Activated naive CD8-positive, alpha-beta T cell (primary cell): Measurements from ENCODE around the gene CCR2.

ENCODE experiments used
- H3K27ac Mint-ChIP-seq: one replicate; pipeline ENCODE4 v1.8.0; 2021; ENCODE audit warnings: mixed read lengths
- H3K27me3 Mint-ChIP-seq: one replicate; pipeline ENCODE4 v1.8.0; 2021; ENCODE audit warnings: mixed read lengths
- H3K36me3 Mint-ChIP-seq: one replicate; pipeline ENCODE4 v1.8.0; 2021; ENCODE audit warnings: mixed read lengths
- H3K4me1 Mint-ChIP-seq: one replicate; pipeline ENCODE4 v1.8.0; 2021; ENCODE audit warnings: low read depth, mixed read lengths
- H3K4me3 Mint-ChIP-seq: one replicate; pipeline ENCODE4 v1.8.0; 2021; ENCODE audit warnings: mild to moderate bottlenecking, mixed read lengths
- H3K9me3 Mint-ChIP-seq: one replicate; pipeline ENCODE4 v1.8.0; 2021; ENCODE audit warnings: low read depth, mixed read lengths

CCR2 gene

DNA sequence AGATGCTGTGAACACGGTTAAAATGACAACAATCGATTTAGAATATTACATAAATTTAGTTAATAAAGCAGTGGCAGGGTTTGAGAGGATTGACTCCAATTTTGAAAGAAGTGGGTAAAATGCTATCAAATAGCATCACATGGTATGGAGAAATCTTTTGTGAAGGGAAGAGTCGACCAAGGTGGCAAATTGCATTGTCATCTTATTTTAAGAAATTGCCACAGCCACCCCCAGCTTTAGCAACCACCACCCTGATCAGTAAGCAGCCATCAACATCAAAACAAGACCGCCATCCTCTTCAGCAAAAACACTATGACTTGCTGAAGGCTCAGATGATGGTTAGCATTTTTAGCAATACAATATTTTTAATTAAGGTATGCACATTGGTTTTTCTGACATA, 11.1 kb downstream of the CCR2 start:
- no peaks in the 10 kb centered on the region for H3K36me3 Mint-ChIP-seq

DNA sequence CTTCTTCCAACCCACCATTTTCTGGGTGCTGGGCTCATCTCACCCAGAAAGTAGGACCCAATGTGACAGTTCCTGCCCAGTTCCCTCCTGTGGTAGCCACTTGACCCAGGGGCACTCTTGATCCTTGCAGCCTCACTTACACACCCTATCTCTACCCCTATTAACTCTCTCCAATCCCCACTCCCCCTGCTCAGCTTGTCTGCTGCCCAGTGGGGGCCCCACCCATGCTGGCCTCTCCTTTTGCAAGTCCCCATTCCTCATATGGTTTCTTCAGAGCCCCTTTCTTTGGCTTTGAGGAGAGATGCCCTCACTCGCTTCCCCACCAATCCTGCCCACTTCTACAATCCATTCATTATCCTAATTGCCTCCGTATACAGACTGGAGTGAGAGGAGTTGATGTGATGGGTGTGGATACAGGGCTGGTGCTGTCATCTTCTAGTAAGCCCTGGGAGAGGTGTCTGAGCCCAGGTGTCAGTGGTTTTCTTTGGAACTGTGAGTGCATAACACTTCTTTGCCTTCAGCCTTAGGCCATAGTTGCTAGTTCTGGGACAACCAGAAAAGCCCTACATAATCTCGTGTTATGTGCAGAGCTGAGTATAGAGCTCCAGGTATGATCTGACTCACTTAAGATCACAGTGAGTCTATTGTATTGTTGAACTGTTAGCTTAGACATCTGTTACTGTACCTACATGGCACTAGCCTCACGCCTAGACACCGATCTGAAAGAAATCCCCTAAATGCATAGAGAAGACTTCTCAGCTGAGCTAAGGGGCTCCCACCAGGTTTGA, 12.0 kb downstream of the CCR2 start:
- Mint-ChIP-seq H3K9me3 (no peaks in the 10 kb centered on the region), H3K4me1 (peaks cover 29% of the 10 kb centered on the region), H3K36me3 (no peaks in the 10 kb centered on the region), H3K27me3 (no peaks in the 10 kb centered on the region), H3K27ac (no peak overlapping the region), H3K4me3 (no peak overlapping the region)

More for the DNA sequence above, 11.1 kb downstream of the CCR2 start:
- H3K4me1 Mint-ChIP-seq, result peaks cover 25% of the 10 kb centered on the region
- H3K4me3 Mint-ChIP-seq, result no peak overlapping the region
- H3K27me3 Mint-ChIP-seq, result no peaks in the 10 kb centered on the region
- no peaks in the 10 kb centered on the region for H3K9me3 Mint-ChIP-seq
- H3K27ac Mint-ChIP-seq, result no peak overlapping the region

DNA sequence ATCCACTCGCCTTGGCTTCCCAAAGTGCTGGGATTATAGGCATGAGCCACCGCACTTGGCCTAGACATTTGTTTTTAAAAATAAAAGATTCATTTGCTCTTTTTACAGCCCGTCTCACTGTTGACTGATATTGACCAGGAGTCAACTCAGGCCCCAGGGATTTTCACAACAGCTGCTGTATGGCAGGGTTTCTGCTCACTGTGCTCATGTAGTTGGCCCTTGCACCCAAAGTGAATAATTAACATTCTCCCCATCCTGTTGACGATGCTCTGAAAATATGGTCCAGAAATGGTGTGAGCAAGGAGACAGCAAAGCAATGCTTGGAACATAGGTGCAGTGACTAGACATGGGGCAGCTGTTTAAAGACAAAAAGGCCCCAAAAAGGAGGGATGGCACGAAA, 13.9 kb downstream of the CCR2 start:
- Mint-ChIP-seq H3K36me3 (no peaks in the 10 kb centered on the region), H3K9me3 (no peaks in the 10 kb centered on the region), H3K27ac (no peak overlapping the region), H3K27me3 (no peaks in the 10 kb centered on the region), H3K4me1 (peaks cover 43% of the 10 kb centered on the region), H3K4me3 (no peak overlapping the region)

DNA sequence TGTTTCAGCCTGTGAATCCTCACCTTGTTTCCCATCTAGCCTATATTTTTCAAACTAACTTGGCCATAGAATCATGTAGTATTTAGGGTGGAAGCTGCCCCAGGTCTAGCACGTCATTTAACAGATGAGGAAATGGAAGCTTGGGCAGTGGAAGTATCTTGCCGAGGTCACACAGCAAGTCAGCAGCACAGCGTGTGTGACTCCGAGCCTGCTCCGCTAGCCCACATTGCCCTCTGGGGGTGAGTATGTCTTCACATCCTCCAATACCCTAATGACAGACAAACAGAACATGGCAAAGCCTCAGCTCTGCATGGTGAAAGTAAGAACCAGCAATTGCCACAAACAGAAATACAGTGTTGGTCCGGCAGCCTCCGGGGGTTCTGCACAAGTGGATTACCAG, 14.7 kb downstream of the CCR2 start:
- Mint-ChIP-seq H3K27me3 (no peaks in the 10 kb centered on the region), H3K4me3 (no peak overlapping the region), H3K4me1 (peaks cover 43% of the 10 kb centered on the region), H3K27ac (no peak overlapping the region), H3K9me3 (no peaks in the 10 kb centered on the region), H3K36me3 (no peaks in the 10 kb centered on the region)

DNA sequence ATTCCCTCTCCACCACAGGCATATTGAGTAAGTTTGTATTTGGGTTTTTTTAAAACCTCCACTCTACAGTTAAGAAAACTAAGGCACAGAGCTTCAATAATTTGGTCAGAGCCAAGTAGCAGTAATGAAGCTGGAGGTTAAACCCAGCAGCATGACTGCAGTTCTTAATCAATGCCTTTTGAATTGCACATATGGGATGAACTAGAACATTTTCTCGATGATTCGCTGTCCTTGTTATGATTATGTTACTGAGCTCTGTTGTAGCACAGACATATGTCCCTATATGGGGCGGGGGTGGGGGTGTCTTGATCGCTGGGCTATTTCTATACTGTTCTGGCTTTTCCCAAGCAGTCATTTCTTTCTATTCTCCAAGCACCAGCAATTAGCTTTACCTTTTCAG, 15.2 kb downstream of the CCR2 start:
- no peak overlapping the region for H3K4me3 Mint-ChIP-seq
- H3K27me3 Mint-ChIP-seq, result no peaks in the 10 kb centered on the region
- H3K36me3 Mint-ChIP-seq, result no peaks in the 10 kb centered on the region
- H3K4me1 Mint-ChIP-seq, result peaks cover 44% of the 10 kb centered on the region
- no peaks in the 10 kb centered on the region for H3K9me3 Mint-ChIP-seq
- peak overlapping the region; percentile 72 for H3K27ac Mint-ChIP-seq

DNA sequence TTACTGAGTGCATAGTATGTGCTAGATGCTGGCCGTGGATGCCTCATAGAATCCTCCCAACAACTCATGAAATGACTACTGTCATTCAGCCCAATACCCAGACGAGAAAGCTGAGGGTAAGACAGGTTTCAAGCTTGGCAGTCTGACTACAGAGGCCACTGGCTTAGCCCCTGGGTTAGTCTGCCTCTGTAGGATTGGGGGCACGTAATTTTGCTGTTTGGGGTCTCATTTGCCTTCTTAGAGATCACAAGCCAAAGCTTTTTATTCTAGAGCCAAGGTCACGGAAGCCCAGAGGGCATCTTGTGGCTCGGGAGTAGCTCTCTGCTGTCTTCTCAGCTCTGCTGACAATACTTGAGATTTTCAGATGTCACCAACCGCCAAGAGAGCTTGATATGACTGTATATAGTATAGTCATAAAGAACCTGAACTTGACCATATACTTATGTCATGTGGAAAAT, 15.8 kb downstream of the CCR2 start:
- Mint-ChIP-seq H3K27me3 (no peaks in the 10 kb centered on the region), H3K9me3 (no peaks in the 10 kb centered on the region), H3K27ac (peak overlapping the region; percentile 72), H3K4me1 (peaks cover 49% of the 10 kb centered on the region), H3K36me3 (no peaks in the 10 kb centered on the region), H3K4me3 (no peak overlapping the region)

DNA sequence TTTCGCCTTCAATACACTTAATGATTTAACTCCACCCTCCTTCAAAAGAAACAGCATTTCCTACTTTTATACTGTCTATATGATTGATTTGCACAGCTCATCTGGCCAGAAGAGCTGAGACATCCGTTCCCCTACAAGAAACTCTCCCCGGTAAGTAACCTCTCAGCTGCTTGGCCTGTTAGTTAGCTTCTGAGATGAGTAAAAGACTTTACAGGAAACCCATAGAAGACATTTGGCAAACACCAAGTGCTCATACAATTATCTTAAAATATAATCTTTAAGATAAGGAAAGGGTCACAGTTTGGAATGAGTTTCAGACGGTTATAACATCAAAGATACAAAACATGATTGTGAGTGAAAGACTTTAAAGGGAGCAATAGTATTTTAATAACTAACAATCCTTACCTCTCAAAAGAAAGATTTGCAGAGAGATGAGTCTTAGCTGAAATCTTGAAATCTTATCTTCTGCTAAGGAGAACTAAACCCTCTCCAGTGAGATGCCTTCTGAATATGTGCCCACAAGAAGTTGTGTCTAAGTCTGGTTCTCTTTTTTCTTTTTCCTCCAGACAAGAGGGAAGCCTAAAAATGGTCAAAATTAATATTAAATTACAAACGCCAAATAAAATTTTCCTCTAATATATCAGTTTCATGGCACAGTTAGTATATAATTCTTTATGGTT, 17.1 kb downstream of the CCR2 start, which contains the start of gene CCR5:
TSS of gene CCR5 (plus strand) at position 108 of the 680 bp plus-strand sequence. CDS start 1,957 bp downstream, outside the sequence.
- Mint-ChIP-seq H3K36me3 (no peaks in the 10 kb centered on the region), H3K4me1 (peaks cover 60% of the 10 kb centered on the region), H3K4me3 (peak within 1 kb of the TSS; percentile 5), H3K27me3 (no peaks in the 10 kb centered on the region), H3K9me3 (no peaks in the 10 kb centered on the region), H3K27ac (peak within 1 kb of the TSS; percentile 72)

DNA sequence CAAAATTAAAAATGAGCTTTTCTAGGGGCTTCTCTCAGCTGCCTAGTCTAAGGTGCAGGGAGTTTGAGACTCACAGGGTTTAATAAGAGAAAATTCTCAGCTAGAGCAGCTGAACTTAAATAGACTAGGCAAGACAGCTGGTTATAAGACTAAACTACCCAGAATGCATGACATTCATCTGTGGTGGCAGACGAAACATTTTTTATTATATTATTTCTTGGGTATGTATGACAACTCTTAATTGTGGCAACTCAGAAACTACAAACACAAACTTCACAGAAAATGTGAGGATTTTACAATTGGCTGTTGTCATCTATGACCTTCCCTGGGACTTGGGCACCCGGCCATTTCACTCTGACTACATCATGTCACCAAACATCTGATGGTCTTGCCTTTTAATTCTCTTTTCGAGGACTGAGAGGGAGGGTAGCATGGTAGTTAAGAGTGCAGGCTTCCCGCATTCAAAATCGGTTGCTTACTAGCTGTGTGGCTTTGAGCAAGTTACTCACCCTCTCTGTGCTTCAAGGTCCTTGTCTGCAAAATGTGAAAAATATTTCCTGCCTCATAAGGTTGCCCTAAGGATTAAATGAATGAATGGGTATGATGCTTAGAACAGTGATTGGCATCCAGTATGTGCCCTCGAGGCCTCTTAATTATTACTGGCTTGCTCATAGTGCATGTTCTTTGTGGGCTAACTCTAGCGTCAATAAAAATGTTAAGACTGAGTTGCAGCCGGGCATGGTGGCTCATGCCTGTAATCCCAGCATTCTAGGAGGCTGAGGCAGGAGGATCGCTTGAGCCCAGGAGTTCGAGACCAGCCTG, 17.8 kb downstream of the CCR2 start:
- Mint-ChIP-seq H3K36me3 (no peaks in the 10 kb centered on the region), H3K27me3 (no peaks in the 10 kb centered on the region), H3K4me1 (peaks cover 65% of the 10 kb centered on the region)

DNA sequence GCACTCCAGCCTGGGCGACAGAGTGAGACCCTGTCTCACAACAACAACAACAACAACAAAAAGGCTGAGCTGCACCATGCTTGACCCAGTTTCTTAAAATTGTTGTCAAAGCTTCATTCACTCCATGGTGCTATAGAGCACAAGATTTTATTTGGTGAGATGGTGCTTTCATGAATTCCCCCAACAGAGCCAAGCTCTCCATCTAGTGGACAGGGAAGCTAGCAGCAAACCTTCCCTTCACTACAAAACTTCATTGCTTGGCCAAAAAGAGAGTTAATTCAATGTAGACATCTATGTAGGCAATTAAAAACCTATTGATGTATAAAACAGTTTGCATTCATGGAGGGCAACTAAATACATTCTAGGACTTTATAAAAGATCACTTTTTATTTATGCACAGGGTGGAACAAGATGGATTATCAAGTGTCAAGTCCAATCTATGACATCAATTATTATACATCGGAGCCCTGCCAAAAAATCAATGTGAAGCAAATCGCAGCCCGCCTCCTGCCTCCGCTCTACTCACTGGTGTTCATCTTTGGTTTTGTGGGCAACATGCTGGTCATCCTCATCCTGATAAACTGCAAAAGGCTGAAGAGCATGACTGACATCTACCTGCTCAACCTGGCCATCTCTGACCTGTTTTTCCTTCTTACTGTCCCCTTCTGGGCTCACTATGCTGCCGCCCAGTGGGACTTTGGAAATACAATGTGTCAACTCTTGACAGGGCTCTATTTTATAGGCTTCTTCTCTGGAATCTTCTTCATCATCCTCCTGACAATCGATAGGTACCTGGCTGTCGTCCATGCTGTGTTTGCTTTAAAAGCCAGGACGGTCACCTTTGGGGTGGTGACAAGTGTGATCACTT, 18.8 kb downstream of the CCR2 start:
- Mint-ChIP-seq H3K27ac (no peak overlapping the region), H3K27me3 (no peaks in the 10 kb centered on the region), H3K4me1 (peaks cover 65% of the 10 kb centered on the region), H3K9me3 (no peaks in the 10 kb centered on the region), H3K36me3 (no peaks in the 10 kb centered on the region), H3K4me3 (no peak overlapping the region)

More for the DNA sequence above, 17.8 kb downstream of the CCR2 start:
- Mint-ChIP-seq H3K4me3 (no peak overlapping the region), H3K27ac (no peak overlapping the region), H3K9me3 (no peaks in the 10 kb centered on the region)

DNA sequence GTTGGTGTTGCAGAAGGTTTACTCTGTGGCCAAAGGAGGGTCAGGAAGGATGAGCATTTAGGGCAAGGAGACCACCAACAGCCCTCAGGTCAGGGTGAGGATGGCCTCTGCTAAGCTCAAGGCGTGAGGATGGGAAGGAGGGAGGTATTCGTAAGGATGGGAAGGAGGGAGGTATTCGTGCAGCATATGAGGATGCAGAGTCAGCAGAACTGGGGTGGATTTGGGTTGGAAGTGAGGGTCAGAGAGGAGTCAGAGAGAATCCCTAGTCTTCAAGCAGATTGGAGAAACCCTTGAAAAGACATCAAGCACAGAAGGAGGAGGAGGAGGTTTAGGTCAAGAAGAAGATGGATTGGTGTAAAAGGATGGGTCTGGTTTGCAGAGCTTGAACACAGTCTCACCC, 20.8 kb downstream of the CCR2 start:
- Mint-ChIP-seq H3K4me1 (peaks cover 46% of the 10 kb centered on the region), H3K27me3 (no peaks in the 10 kb centered on the region), H3K9me3 (no peaks in the 10 kb centered on the region), H3K36me3 (no peaks in the 10 kb centered on the region), H3K4me3 (no peak overlapping the region), H3K27ac (no peak overlapping the region)

DNA sequence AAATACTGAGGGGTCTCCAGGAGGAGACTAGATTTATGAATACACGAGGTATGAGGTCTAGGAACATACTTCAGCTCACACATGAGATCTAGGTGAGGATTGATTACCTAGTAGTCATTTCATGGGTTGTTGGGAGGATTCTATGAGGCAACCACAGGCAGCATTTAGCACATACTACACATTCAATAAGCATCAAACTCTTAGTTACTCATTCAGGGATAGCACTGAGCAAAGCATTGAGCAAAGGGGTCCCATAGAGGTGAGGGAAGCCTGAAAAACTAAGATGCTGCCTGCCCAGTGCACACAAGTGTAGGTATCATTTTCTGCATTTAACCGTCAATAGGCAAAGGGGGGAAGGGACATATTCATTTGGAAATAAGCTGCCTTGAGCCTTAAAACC, 21.3 kb downstream of the CCR2 start:
- Mint-ChIP-seq H3K27me3 (no peaks in the 10 kb centered on the region), H3K27ac (no peak overlapping the region), H3K36me3 (no peaks in the 10 kb centered on the region), H3K4me1 (peaks cover 42% of the 10 kb centered on the region), H3K9me3 (no peaks in the 10 kb centered on the region), H3K4me3 (no peak overlapping the region)

DNA sequence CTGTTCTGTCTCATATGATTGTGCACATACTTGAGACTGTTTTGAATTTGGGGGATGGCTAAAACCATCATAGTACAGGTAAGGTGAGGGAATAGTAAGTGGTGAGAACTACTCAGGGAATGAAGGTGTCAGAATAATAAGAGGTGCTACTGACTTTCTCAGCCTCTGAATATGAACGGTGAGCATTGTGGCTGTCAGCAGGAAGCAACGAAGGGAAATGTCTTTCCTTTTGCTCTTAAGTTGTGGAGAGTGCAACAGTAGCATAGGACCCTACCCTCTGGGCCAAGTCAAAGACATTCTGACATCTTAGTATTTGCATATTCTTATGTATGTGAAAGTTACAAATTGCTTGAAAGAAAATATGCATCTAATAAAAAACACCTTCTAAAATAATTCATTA, 21.9 kb downstream of the CCR2 start:
- no peaks in the 10 kb centered on the region for H3K9me3 Mint-ChIP-seq
- H3K27ac Mint-ChIP-seq, result no peak overlapping the region
- no peaks in the 10 kb centered on the region for H3K27me3 Mint-ChIP-seq
- H3K4me3 Mint-ChIP-seq, result no peak overlapping the region
- H3K36me3 Mint-ChIP-seq, result no peaks in the 10 kb centered on the region
- H3K4me1 Mint-ChIP-seq, result peaks cover 42% of the 10 kb centered on the region

DNA sequence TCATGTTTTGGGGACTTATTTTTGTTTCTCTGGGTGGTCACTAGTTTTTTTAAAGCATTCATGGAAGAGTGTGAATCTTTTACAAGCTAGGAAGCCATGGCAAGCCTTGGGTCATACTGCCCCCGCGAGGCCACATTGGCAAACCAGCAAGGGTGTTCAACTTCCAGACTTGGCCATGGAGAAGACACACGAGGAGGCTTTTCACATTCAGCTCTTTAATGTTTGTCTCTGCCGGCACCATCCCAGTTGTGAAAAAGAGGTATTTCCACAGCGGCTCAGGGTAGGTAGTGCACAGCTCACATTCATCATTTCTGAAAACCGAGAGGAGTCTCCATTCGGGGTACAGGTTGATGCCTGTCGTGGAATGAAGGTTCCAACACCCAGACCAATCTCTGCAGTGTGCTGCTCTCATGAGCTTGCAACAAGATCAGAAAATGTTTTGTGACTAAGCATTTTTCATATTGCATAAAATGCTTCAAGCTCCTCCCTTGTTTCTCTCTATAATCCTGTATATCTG, 24.6 kb downstream of the CCR2 start:
- H3K4me1 Mint-ChIP-seq, result peaks cover 36% of the 10 kb centered on the region
- H3K9me3 Mint-ChIP-seq, result no peaks in the 10 kb centered on the region
- no peaks in the 10 kb centered on the region for H3K36me3 Mint-ChIP-seq
- H3K27ac Mint-ChIP-seq, result no peak overlapping the region
- no peak overlapping the region for H3K4me3 Mint-ChIP-seq
- H3K27me3 Mint-ChIP-seq, result no peaks in the 10 kb centered on the region
